Glutamatergic neuron (in vitro differentiated cells): Measurements from ENCODE around the gene GFER. TPM values are rescaled to one million over a fixed set of nuclear protein-coding genes. Genes with fewer than 3 reads are reported as not detected.
"Not testable (repeated sequence)": the region's sequence is repeated elsewhere in the genome, so short reads cannot be mapped to it uniquely, and the experiment has no call there.

Experiments
- DNase-seq: peaks from one replicate; pipeline ENCODE4 v3.0.0; 2022
- H3K27ac Mint-ChIP-seq: one replicate; pipeline ENCODE4 v1.8.0; 2020; ENCODE audit warnings: mild to moderate bottlenecking, mixed read lengths, inconsistent platforms; ENCODE audit not compliant: unreplicated experiment
- H3K27me3 Mint-ChIP-seq: one replicate; pipeline ENCODE4 v1.8.0; 2020; ENCODE audit warnings: mild to moderate bottlenecking, moderate library complexity, mixed read lengths, inconsistent platforms; ENCODE audit not compliant: unreplicated experiment
- H3K36me3 Mint-ChIP-seq: one replicate; pipeline ENCODE4 v1.8.0; 2020; ENCODE audit warnings: mild to moderate bottlenecking, mixed read lengths, inconsistent platforms; ENCODE audit not compliant: unreplicated experiment
- H3K4me1 Mint-ChIP-seq: one replicate; pipeline ENCODE4 v1.8.0; 2020; ENCODE audit warnings: mild to moderate bottlenecking, low read depth, mixed read lengths, inconsistent platforms; ENCODE audit not compliant: unreplicated experiment
- H3K4me3 Mint-ChIP-seq: one replicate; pipeline ENCODE4 v1.8.0; 2020; ENCODE audit warnings: mild to moderate bottlenecking, mixed read lengths, inconsistent platforms; ENCODE audit not compliant: unreplicated experiment
- H3K9me3 Mint-ChIP-seq: one replicate; pipeline ENCODE4 v1.8.0; 2020; ENCODE audit warnings: mild to moderate bottlenecking, moderate library complexity, mixed read lengths, inconsistent platforms; ENCODE audit not compliant: unreplicated experiment
- long read RNA-seq: library from polyadenylated mRNA; unstranded; transcript quantifications from one replicate; pipeline ENCODE4 v2.0.0, GENCODE V29; 2020; ENCODE audit not compliant: unreplicated experiment
- total RNA-seq: library from RNA; stranded (reverse); fragmentation: NEBNext Ultra II Directional; extraction: Animal tissue kit (Norgen Biotek cat#: 25700); gene quantifications from one replicate; pipeline ENCODE4 v1.2.1, GENCODE V29; 2021; ENCODE audit not compliant: unreplicated experiment
- TF ChIP-seq, protein P1 (sequence below): fragments of 200-600 bp; sonication (generic); IDR thresholded peaks from one replicate; pipeline ENCODE4 v1.5.0; 2021; ENCODE audit not compliant: partially characterized antibody, unreplicated experiment

Gene GFER
- total RNA-seq: 26.0 TPM
- long read RNA-seq, transcript GFER-201 (3 exons, 2,345 nt): major isoform, 10 of 12 reads
- long read RNA-seq, partial matches to known transcripts: 0 of 12 reads
- long read RNA-seq, other reads (novel, unspliced or antisense): 1 of 12 reads

GRCh38 chr16:1983544-1984346 lies at the start of gene GFER:
Gene GFER, plus strand, starts transcription at chr16:1984193. Its CDS starts 26 bp downstream, at chr16:1984219.
- H3K27me3 Mint-ChIP-seq: peaks cover 14% of the 10 kb centered on the region
- peaks cover 7% of the 10 kb centered on the region for H3K9me3 Mint-ChIP-seq

GRCh38 chr16:1936945-1937479 lies 47.0 kb upstream of the GFER start:
- no peaks in the 10 kb centered on the region for H3K9me3 Mint-ChIP-seq
- H3K27me3 Mint-ChIP-seq: peaks cover 1% of the 10 kb centered on the region
- TF ChIP-seq, protein P1, sequence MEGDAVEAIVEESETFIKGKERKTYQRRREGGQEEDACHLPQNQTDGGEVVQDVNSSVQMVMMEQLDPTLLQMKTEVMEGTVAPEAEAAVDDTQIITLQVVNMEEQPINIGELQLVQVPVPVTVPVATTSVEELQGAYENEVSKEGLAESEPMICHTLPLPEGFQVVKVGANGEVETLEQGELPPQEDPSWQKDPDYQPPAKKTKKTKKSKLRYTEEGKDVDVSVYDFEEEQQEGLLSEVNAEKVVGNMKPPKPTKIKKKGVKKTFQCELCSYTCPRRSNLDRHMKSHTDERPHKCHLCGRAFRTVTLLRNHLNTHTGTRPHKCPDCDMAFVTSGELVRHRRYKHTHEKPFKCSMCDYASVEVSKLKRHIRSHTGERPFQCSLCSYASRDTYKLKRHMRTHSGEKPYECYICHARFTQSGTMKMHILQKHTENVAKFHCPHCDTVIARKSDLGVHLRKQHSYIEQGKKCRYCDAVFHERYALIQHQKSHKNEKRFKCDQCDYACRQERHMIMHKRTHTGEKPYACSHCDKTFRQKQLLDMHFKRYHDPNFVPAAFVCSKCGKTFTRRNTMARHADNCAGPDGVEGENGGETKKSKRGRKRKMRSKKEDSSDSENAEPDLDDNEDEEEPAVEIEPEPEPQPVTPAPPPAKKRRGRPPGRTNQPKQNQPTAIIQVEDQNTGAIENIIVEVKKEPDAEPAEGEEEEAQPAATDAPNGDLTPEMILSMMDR: no peak
- DNase-seq: no peak
- H3K4me3 Mint-ChIP-seq: no peak overlapping the region
- no peaks in the 10 kb centered on the region for H3K36me3 Mint-ChIP-seq
- H3K4me1 Mint-ChIP-seq: peaks cover 10% of the 10 kb centered on the region
- H3K27ac Mint-ChIP-seq: no peak overlapping the region

More at GRCh38 chr16:1983544-1984346, at the start of gene GFER:
- TF ChIP-seq, protein P1: no peak
- peaks cover 19% of the 10 kb centered on the region for H3K4me1 Mint-ChIP-seq
- DNase-seq: peak; percentile 97
- no peaks in the 10 kb centered on the region for H3K36me3 Mint-ChIP-seq
- peak within 1 kb of the TSS; percentile 92 for H3K27ac Mint-ChIP-seq
- H3K4me3 Mint-ChIP-seq: peak within 1 kb of the TSS; percentile 87

DNA sequence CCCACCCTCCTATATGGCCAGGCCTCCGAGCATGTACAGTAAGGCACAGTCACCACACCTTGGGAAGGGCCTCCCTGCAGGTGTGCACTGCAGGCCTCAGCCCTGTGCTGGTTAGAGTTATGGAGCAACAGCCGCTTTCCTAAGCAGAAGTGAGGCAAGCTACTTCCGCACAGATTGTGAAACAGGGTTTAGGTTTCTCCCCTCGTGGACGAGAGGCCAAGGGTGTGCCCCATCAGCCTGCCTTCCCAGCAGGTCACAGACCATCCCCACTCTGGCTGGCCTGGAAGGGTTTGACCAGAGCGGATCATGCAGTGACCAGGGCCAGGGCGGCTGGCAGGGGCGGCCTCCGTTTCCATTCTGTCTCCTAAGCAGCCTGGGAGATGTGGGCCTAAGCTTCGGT lies 45.7 kb upstream of the GFER start:
- TF ChIP-seq, protein P1: no peak
- no peak overlapping the region for H3K27ac Mint-ChIP-seq
- no peak overlapping the region for H3K4me3 Mint-ChIP-seq
- no peaks in the 10 kb centered on the region for H3K9me3 Mint-ChIP-seq
- no peaks in the 10 kb centered on the region for H3K36me3 Mint-ChIP-seq
- peaks cover 1% of the 10 kb centered on the region for H3K27me3 Mint-ChIP-seq
- H3K4me1 Mint-ChIP-seq: peaks cover 8% of the 10 kb centered on the region
- no peak for DNase-seq

DNA sequence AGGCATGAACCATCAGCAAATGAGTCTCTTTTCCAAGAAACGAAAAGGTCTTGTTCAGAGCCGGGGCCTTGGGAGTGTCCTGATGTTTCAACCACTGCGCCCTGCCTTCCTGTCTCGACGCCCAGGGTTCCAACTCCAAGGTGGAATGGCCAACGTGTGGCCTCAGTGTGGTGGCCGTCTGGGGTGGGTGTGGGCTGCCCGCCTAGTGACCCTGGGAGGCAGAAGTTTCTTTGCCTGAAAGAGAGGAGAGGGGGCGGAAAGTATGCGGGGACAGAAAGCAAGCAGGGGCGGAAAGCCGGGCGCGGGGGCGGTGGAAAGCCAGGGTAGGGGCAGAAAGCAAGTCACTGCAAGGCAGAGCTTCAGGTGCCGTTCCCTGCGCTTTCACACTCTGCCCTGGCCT lies 45.1 kb upstream of the GFER start:
- Mint-ChIP-seq H3K27ac (no peak overlapping the region), H3K4me1 (peaks cover 10% of the 10 kb centered on the region), H3K9me3 (peaks cover 3% of the 10 kb centered on the region), H3K4me3 (peak overlapping the region; percentile 34), H3K27me3 (peaks cover 1% of the 10 kb centered on the region), H3K36me3 (no peaks in the 10 kb centered on the region)
- TF ChIP-seq, protein P1: no peak
- DNase-seq: no peak

DNA sequence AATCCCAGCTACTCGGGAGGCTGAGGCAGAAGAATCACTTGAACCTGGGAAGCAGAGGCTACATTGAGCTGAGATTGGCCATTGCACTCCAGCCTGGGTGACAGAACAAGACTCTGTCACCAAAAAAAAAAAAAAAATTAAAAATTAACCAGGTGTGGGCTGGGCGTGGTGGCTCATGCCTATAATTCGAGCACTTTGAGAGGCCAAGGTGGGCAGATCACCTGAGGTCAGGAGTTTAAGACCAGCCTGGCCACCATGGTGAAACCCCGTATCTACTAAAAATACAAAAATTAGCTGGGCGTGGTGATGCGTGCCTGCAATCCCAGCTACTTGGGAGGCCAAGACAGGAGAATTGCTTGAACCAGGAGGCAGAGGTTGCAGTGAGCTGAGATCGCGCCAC lies 44.2 kb upstream of the GFER start:
- H3K9me3 Mint-ChIP-seq, H3K27ac Mint-ChIP-seq, H3K4me3 Mint-ChIP-seq, H3K36me3 Mint-ChIP-seq, H3K27me3 Mint-ChIP-seq, DNase-seq: not testable (repeated sequence)
- peaks cover 10% of the 10 kb centered on the region for H3K4me1 Mint-ChIP-seq
